ENCODE data around the gene WDR82.

Gene WDR82

GRCh38 chr3:52262447-52262846 lies 16.0 kb downstream of the WDR82 start:
- no peak for TF ChIP-seq CTCF (IDR thresholded peaks at IDR 0.05; ENCODE audit: low read depth, low read length)

DNA sequence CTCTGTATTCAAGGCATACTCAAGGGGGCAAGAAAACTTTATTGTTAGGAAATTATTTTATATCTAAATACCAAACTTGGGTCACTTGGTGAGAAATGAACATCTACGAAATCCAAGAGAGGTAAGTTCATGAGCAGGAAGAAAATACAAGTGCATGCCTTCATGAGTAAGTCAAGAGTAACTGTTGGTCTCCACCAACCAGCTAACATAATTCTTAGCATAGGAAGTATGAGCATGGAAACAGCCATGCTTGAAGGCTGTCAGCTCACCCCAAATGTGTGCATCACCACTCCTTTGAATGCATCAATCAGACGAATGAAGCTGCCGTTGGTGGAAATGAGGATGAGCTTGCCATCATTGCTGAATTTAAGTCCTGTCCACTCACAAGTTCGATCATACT lies 19.0 kb downstream of the WDR82 start:
- no peak for TF ChIP-seq CTCF (IDR thresholded peaks at IDR 0.05; ENCODE audit: low read depth, low read length)
- no peak overlapping the region for H3K4me3 ChIP-seq (ENCODE audit: low read depth, low read length)

More at GRCh38 chr3:52262447-52262846, 16.0 kb downstream of the WDR82 start:
- no peak overlapping the region for H3K4me3 ChIP-seq (ENCODE audit: low read depth, low read length)

- no peak overlapping the region for H3K4me3 ChIP-seq (ENCODE audit: low read depth, low read length)
- no peak for TF ChIP-seq CTCF (IDR thresholded peaks at IDR 0.05; ENCODE audit: low read depth, low read length)
Observed at GRCh38 chr3:52259035-52259434, 19.4 kb downstream of the WDR82 start.

DNA sequence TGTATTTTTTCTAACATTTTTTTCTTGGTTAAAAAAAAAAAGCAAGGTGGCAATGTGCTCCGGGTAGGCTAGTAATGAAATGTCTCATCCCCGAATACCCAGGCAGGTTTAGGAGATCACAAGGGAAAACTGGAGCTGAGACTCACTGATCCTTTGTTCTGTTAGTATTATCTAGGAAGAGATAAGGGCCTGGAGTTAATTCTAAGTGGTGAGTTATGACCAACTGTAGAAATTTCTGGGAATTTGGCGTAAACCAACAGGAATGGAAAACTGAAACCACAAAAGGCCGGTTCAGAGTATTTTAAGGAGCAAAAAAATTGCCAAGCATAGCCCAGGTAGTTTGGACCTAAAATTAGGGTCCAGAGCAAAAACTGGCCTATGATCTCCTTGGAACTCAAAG lies 20.5 kb downstream of the WDR82 start:
- no peak overlapping the region for H3K4me3 ChIP-seq (ENCODE audit: low read depth, low read length)
- no peak for TF ChIP-seq CTCF (IDR thresholded peaks at IDR 0.05; ENCODE audit: low read depth, low read length)

DNA sequence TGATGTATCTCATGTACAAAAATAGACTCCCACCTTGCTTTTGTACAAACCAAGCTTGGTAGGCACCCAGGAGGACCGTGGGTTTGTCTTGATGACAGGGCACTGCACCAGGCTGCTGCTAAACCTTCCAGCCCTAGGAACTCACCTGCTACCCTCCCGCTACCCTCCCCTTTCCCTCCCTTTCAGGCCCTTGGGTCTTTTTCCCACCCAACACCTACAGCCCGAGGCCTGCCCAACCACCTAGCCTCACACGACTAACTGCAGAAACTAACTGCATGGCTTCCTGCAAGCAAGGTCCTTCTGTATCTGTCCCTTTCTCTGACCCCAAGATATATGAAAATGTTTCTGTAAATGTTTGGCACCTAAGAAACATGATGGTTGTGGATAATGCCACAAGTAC lies 21.8 kb downstream of the WDR82 start:
- no peak for TF ChIP-seq CTCF (IDR thresholded peaks at IDR 0.05; ENCODE audit: low read depth, low read length)
- no peak overlapping the region for H3K4me3 ChIP-seq (ENCODE audit: low read depth, low read length)

DNA sequence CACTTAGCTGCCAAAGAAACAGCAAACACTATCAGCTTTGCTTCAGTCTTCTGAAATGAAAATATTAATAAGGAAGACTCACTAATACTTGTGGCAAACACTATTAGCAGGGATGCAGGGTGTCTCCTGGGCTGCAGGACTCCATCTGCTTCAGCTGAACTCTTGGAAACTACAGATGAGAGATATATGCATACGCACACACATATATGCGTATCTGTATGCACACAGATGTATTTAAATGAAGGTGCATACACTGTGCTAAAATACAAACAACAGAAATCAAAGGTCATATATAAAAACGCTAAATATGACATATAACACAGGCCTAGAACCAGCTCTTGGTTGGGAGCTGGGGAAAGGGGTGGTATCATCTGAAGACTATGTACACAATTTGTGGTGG lies 22.3 kb downstream of the WDR82 start:
- no peak overlapping the region for H3K4me3 ChIP-seq (ENCODE audit: low read depth, low read length)
- TF ChIP-seq CTCF (IDR thresholded peaks at IDR 0.05; ENCODE audit: low read depth, low read length) = no peak

GRCh38 chr3:52254608-52255007 lies 23.8 kb downstream of the WDR82 start:
- no peak for TF ChIP-seq CTCF (IDR thresholded peaks at IDR 0.05; ENCODE audit: low read depth, low read length)
- H3K4me3 ChIP-seq (ENCODE audit: low read depth, low read length) = no peak overlapping the region

All from WI38 (cell line).